G401 (cell line): ENCODE measurements around the gene PMEPA1. TPM values are rescaled to one million over a fixed set of nuclear protein-coding genes. Genes with fewer than 3 reads are reported as not detected.

Source experiments
- DNase-seq: peaks from one replicate; pipeline ENCODE4 v3.0.0-alpha.2; 2015; ENCODE audit warnings: low spot score
- in situ Hi-C: cut with HindIII; loops from 2 replicates; pipeline ENCODE4 v1.10.0; 2016; ENCODE audit warnings: low sequenced_read_pairs, mixed read lengths
- total RNA-seq: library from RNA; depleted of rRNA; stranded (reverse); fragments of >200 nt; shearing (Covaris generic); gene quantifications from 2 replicates; pipeline ENCODE4 v1.2.3, GENCODE V29; 2014; rRNA removed

PMEPA1 gene
- total RNA-seq, 1 experiment from 2014 or later: 0.58 TPM

DNA sequence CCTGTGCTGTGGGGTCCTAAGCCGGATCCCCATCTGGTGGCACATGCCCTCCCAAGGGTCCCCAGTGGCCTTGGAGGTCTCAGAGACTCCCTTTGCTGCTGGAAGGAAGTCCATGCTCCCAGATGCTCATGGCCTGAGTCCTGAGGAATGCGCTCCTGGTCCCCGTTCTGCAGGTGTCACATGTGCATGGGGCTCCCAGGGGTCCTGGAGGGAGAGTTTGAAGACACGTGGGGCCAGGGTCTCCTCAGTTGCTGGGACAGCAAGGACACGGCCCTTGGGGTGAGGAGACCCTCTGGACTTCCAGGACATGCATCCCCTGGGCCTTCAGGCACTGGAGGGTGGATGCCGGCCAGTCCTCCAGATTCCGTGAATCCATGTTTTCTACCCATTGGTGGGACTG lies 101.3 kb downstream of the PMEPA1 start:
- in situ Hi-C loops: loop anchor here (25.0 kb wide), 1 partner anchor 579 kb away; no protein-coding TSS in a partner anchor

DNA sequence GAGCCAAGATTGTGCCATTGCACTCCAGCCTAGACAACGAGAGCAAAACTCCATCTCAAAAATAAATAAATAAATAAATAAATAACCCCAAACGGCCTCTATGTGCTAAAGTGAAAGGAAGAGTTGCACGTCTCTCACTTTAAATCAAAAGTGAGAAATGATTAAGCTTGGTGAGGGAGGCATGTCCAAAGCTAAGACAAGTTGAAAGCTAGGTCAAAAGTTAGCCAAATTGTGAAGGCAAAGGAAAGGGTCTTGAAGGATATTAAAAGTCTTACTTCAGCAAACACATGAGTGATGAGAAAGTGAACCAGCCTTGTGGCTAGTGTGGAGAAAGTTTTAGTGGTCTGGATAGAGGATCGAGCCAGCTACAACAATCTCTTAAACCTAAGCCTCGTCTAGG lies 103.9 kb downstream of the PMEPA1 start:
- no peak for DNase-seq
- in situ Hi-C loops: loop anchor here (25.0 kb wide), 1 partner anchor 581 kb away; no protein-coding TSS in a partner anchor

More for the DNA sequence above, 101.3 kb downstream of the PMEPA1 start:
- no peak for DNase-seq

DNA sequence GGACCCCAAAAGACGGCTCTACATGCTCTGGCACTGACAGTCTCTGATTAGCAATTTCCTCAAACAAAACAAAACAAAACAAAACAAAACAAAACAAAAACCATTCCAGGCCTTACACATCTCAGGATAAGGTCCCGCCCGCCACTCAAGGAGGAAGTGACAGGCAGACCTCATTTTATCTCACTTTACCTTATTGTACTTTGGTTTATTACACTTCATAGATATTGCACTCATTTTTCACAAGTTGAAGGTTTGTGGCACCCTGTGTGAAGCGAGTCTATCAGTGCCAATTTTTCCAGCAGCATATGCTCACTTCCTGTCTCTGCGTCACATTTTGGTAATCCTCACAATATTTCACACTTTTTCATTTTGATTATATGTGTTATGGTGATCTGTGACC lies 104.8 kb downstream of the PMEPA1 start:
- in situ Hi-C loops: loop anchor here (25.0 kb wide), 1 partner anchor 582 kb away; no protein-coding TSS in a partner anchor
- DNase-seq: no peak

DNA sequence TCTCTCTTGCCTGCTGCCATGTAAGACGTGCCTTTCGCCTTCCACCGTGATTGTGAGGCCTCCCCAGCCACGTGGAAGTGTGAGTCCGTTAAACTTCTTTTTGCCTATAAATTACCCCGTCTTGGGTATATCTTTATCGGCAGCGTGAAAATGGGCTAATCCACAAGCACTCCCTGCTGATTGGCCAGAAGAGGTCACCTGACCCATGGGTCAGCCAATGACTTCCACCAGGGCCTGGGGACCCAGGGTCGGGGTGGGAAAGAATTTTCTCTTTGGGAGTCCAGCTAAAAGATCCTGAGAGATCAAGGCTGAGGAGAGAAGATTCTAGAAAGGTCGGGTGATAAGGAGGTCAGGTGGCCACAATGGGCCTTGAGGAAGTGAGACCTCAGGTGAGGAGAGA lies 106.7 kb downstream of the PMEPA1 start:
- in situ Hi-C loops: loop anchor here (25.0 kb wide), 1 partner anchor 584 kb away; no protein-coding TSS in a partner anchor
- DNase-seq: no peak

DNA sequence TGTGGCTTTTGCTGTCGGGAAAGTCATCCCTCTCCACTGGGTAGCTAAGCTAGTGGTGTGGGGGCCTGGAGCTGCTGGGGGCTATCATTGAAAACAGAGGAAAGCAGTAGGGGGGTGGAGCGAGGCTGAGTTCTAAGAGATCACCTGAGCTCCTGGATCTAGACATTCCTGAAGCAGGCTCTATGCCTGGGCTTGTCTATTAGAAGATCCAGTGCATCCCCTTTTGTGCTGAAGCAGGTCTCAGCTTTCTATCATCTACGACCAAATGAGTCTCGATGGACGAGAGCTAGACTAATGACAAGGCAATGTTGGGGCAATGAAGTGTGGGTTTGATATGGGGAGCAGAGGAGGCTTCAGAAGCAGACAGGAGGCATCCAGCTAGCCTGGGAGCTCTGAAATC lies 108.1 kb downstream of the PMEPA1 start:
- in situ Hi-C loops: loop anchor here (25.0 kb wide), 1 partner anchor 586 kb away; no protein-coding TSS in a partner anchor

DNA sequence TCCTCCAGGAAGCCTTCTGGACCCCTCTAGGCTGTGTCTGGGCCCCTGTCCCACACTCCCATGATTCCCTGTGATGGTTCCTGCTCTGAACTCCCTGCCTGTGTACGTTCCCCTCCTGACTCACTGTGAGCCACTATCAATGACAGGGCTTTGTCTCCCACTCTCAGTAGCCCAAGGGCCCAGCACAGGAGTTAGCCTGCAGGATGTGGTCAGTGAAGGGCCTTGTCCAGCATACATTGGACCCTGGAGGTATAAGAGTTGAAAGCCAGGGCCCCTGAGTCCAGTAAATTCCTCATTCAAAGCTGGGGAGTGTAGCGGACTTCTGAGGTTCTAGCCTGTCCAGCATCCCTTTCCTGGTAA lies 108.6 kb downstream of the PMEPA1 start:
- DNase-seq: no peak
- in situ Hi-C loops: loop anchor here (25.0 kb wide), 1 partner anchor 586 kb away; no protein-coding TSS in a partner anchor

More for the DNA sequence above, 108.1 kb downstream of the PMEPA1 start:
- no peak for DNase-seq

DNA sequence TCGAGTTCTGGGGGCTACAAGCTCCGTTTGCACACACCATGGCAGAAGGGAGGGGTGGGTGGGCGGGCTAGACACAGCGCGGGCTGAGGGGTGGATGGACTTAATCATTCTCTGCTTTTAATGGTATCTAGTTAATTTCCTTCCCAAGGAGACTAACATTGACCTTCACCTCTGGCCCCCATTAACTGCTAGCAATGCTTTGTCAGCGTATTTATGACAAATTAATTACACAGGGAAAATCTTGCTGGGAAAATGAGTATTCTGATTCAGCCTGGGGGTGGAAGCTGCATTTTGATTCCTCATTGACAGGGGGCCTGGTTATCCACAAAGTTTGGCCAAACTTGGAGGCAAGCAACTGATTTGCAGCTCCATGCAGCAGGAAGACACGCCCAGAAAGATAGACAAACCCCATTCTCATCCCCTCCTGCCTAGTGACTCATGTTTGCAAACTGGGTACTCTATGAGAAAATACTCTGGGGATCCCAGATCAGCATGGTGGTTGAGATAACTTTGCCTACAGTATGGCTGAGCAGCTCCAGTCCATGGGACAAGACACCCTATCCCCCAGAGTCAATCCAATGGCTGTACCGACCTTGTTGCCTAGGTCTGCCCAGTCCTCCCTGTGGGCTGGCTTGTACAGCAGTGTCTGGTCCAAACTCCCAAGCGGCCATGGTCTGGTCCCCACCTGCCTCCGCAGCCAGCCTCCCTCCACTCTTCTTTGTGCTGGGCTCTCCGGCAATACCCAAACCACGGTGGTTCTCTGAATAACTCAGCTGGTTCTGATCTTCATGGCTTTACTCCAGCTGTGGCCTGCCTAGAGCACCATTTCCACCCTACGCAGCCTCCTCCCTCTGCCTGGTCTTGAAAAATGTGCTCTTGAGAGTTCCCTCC lies 109.2 kb downstream of the PMEPA1 start:
- no peak for DNase-seq
- in situ Hi-C loops: loop anchor here (25.0 kb wide), 1 partner anchor 587 kb away; no protein-coding TSS in a partner anchor

DNA sequence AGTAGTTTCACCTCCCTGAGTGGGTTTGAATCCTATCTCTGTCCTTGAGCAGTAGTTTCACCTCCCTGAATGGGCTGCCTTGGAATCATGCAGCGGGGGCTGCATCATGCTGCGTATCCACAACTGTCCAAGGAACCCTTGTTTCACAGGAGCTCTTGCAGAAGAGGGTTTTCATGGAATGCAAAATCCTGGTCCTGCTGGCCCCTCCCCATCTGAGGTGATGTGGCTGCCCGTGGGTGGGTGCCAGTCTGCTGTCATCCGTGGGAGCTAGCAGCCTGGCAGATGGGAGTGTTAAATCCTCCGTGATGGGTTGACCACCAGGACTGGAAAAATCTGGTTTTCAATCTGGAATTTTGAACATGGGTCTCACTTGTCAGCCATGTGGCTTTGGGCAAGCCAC lies 111.3 kb downstream of the PMEPA1 start:
- in situ Hi-C loops: no loop called here
- no peak for DNase-seq

Other genes with a start within 250 kb of the PMEPA1 start
- gene CTCFL, start 184.9 kb downstream of the PMEPA1 start, total RNA-seq: 0.03 and 0.06 TPM in 2 replicates
- 0.49 TPM in 1 of 2 replicates, not detected in the other for gene PCK1, start 148.9 kb downstream of the PMEPA1 start, total RNA-seq
- not detected in 2 replicates for gene ZBP1, start 89.6 kb downstream of the PMEPA1 start, total RNA-seq